Neural cell (in vitro differentiated cells): ENCODE data around the gene MPND.

ENCODE experiments used
- CTCF ChIP-seq: fragments of 450-650 bp; IDR thresholded peaks from 2 replicates; pipeline ENCODE4 v1.5.1; 2014; ENCODE audit warnings: antibody characterized with exemption, mild to moderate bottlenecking, moderate library complexity; ENCODE audit not compliant: poor library complexity, severe bottlenecking
- EZH2 ChIP-seq: fragments of 200-600, 300-800 bp; shearing (Covaris generic), sonication (generic); IDR thresholded peaks from 2 replicates; pipeline ENCODE4 v1.6.1; 2014; ENCODE audit warnings: antibody characterized with exemption, low read length, borderline replicate concordance, mild to moderate bottlenecking; ENCODE audit not compliant: insufficient read depth, poor library complexity, severe bottlenecking
- POLR2AphosphoS5 ChIP-seq: IDR thresholded peaks from 2 replicates; pipeline ENCODE4 v1.6.1; 2012
- REST ChIP-seq: IDR thresholded peaks from 2 replicates; pipeline ENCODE4 v1.6.1; 2012; ENCODE audit warnings: borderline replicate concordance

- TF ChIP-seq CTCF (no peak), EZH2 (no peak), REST (no peak), POLR2AphosphoS5 (no peak)
Observed at GRCh38 chr19:4380254-4380727, 36.9 kb downstream of the MPND start.
